ENCODE data around the gene QDPR. TPM values are rescaled to one million over a fixed set of nuclear protein-coding genes. Genes with fewer than 3 reads are reported as not detected.

QDPR gene
- total RNA-seq, 1 donor from 2014 or later: 38.5 TPM

- TF ChIP-seq CTCF (IDR thresholded peaks at IDR 0.05): no peak
- ATAC-seq (no peak), DNase-seq (no peak)
- intact Hi-C loops (cut with DNase I): no loop called here
- Histone ChIP-seq H3K4me3 (no peak overlapping the region), H3K27ac (no peak overlapping the region), H3K4me1 (peaks cover 11% of the 10 kb centered on the region), H3K27me3 (ENCODE audit: low read depth) (no peaks in the 10 kb centered on the region), H3K9me3 (no peaks in the 10 kb centered on the region), H3K36me3 (peaks cover 80% of the 10 kb centered on the region)
These were observed 18.3 kb downstream of the QDPR start for GRCh38 chr4:17493619-17494018.

- H3K27ac ChIP-seq: no peak overlapping the region
- no peaks in the 10 kb centered on the region for H3K9me3 ChIP-seq
- TF ChIP-seq CTCF (IDR thresholded peaks at IDR 0.05): no peak
- intact Hi-C loops (cut with DNase I): no loop called here
- DNase-seq (no peak), ATAC-seq (no peak)
- peaks cover 80% of the 10 kb centered on the region for H3K36me3 ChIP-seq
- H3K4me1 ChIP-seq: peaks cover 11% of the 10 kb centered on the region
- H3K27me3 ChIP-seq (ENCODE audit: low read depth): no peaks in the 10 kb centered on the region
- no peak overlapping the region for H3K4me3 ChIP-seq
These were observed 19.0 kb downstream of the QDPR start for GRCh38 chr4:17492876-17493275.

GRCh38 chr4:17492058-17492741, 19.7 kb downstream of the QDPR start:
- no peak overlapping the region for H3K4me3 ChIP-seq
- no peak for TF ChIP-seq CTCF (IDR thresholded peaks at IDR 0.05)
- DNase-seq (no peak), ATAC-seq (no peak)
- no peaks in the 10 kb centered on the region for H3K9me3 ChIP-seq
- no peak overlapping the region for H3K27ac ChIP-seq
- intact Hi-C loops (cut with DNase I): no loop called here
- no peaks in the 10 kb centered on the region for H3K27me3 ChIP-seq (ENCODE audit: low read depth)
- peaks cover 82% of the 10 kb centered on the region for H3K36me3 ChIP-seq
- peaks cover 11% of the 10 kb centered on the region for H3K4me1 ChIP-seq

- DNase-seq (no peak), ATAC-seq (no peak)
- H3K4me1 ChIP-seq: peaks cover 11% of the 10 kb centered on the region
- peaks cover 84% of the 10 kb centered on the region for H3K36me3 ChIP-seq
- intact Hi-C loops (cut with DNase I): no loop called here
- H3K27me3 ChIP-seq (ENCODE audit: low read depth): no peaks in the 10 kb centered on the region
- H3K9me3 ChIP-seq: no peaks in the 10 kb centered on the region
- no peak for TF ChIP-seq CTCF (IDR thresholded peaks at IDR 0.05)
- no peak overlapping the region for H3K4me3 ChIP-seq
- no peak overlapping the region for H3K27ac ChIP-seq
These were observed 20.7 kb downstream of the QDPR start for GRCh38 chr4:17491196-17491595.

GRCh38 chr4:17490575-17491059, 21.3 kb downstream of the QDPR start:
- intact Hi-C loops (cut with DNase I): no loop called here
- Histone ChIP-seq H3K4me1 (peaks cover 11% of the 10 kb centered on the region), H3K27me3 (ENCODE audit: low read depth) (no peaks in the 10 kb centered on the region), H3K27ac (no peak overlapping the region), H3K36me3 (peaks cover 86% of the 10 kb centered on the region), H3K4me3 (no peak overlapping the region), H3K9me3 (no peaks in the 10 kb centered on the region)
- DNase-seq (no peak), ATAC-seq (peak; percentile 52 to 74)
- TF ChIP-seq CTCF (IDR thresholded peaks at IDR 0.05): no peak
